Spleen (tissue), 13 donors: ENCODE results near the gene GNAI1. TPM values are rescaled to one million over a fixed set of nuclear protein-coding genes. Genes with fewer than 3 reads are reported as not detected.

Experiments used
- DNase-seq: peaks from one replicate; pipeline ENCODE4 v3.0.0-alpha.2; 2020
- H3K27ac ChIP-seq, 8 donors: fragments of 200-600 bp; sonication (generic) in 7 of 8; 1 replicate in 4 of 8; 2 replicates in 4 of 8; pipeline versions ENCODE4 v1.5.0 to v1.8.0; 2016 to 2021; ENCODE audit warnings: inconsistent platforms in 4 of 8, mild to moderate bottlenecking in 4 of 8, moderate library complexity in 1 of 8
- H3K27me3 ChIP-seq, 7 donors: fragments of 200-600 bp; sonication (generic) in 6 of 7; replicated peaks in 1 of 7; 1 replicate in 4 of 7; 2 replicates in 3 of 7; pipeline versions ENCODE4 v1.5.0 to v1.8.0; 2016 to 2021; ENCODE audit warnings: inconsistent platforms in 3 of 7, mild to moderate bottlenecking in 1 of 7
- H3K36me3 ChIP-seq, 6 donors: fragments of 200-600 bp; sonication (generic) in 5 of 6; 1 replicate in 4 of 6; 2 replicates in 2 of 6; pipeline versions ENCODE4 v1.5.0 to v1.8.0; 2016 to 2021; ENCODE audit warnings: inconsistent platforms in 2 of 6
- H3K4me1 ChIP-seq, 6 donors: fragments of 200-600 bp; sonication (generic) in 5 of 6; 1 replicate in 3 of 6; 2 replicates in 3 of 6; pipeline versions ENCODE4 v1.5.0 to v1.8.0; 2016 to 2021; ENCODE audit warnings: inconsistent platforms in 3 of 6
- H3K4me3 ChIP-seq, 8 donors: fragments of 200-600 bp; sonication (generic) in 7 of 8; 1 replicate in 4 of 8; 2 replicates in 4 of 8; pipeline versions ENCODE4 v1.5.0 to v1.8.0; 2016 to 2021; ENCODE audit warnings: inconsistent platforms in 4 of 8, mild to moderate bottlenecking in 4 of 8, moderate library complexity in 2 of 8
- H3K9me3 ChIP-seq, 8 donors: fragments of 200-600 bp; sonication (generic) in 7 of 8; 1 replicate in 4 of 8; 2 replicates in 4 of 8; pipeline versions ENCODE4 v1.5.0 to v1.8.0; 2016 to 2021; ENCODE audit warnings: inconsistent platforms in 4 of 8
- POLR2A ChIP-seq, 3 donors: fragments of 450-650 bp; IDR thresholded peaks; one replicate each; pipeline ENCODE4 v1.5.1; 2017; ENCODE audit warnings: antibody characterized with exemption in 3 of 3, mild to moderate bottlenecking in 1 of 3
- POLR2AphosphoS5 ChIP-seq, 3 donors: sonication (generic); formaldehyde crosslinking; IDR thresholded peaks; one replicate each; pipeline ENCODE4 v1.5.1; 2017; ENCODE audit warnings: antibody characterized with exemption in 3 of 3
- WGBS, 5 donors: extraction: QIAGEN DNeasy Blood & Tissue Kit in 3 of 5; methylation state at CpG; one replicate each; pipeline versions ENCODE4 v1.1.5 to v1.1.7; 2013 to 2018; 5-methylcytosine and 5-hydroxymethylcytosine counted together
- intact Hi-C: fragments of 100-400 bp; cut with DNase I; formaldehyde crosslinking; loops from one replicate; pipeline ENCODE4 v1.15.0; 2023; ENCODE audit warnings: low total_unique reads
- long read RNA-seq, 2 donors: transcript quantifications; one replicate each; lab custom pipeline, GENCODE V29; 2026
- polyA plus RNA-seq, 3 donors: library from polyadenylated mRNA; stranded (reverse); fragments of 200-250 nt; gene quantifications; one replicate each; pipeline ENCODE4 v1.2.1, GENCODE V29; 2013
- total RNA-seq, 7 donors: library from RNA; depleted of rRNA in 3 of 7; stranded (reverse); fragments of >200 nt in 3 of 7; fragmentation: NEBNext Ultra II Directional in 4 of 7; extraction: Animal tissue kit (Norgen Biotek cat#: 25700) in 4 of 7; gene quantifications; one replicate each; pipeline versions ENCODE4 v1.1.0 to v1.2.1, GENCODE V29; 2016 to 2021
- TF ChIP-seq, protein P1 (sequence below), 11 experiments: fragments of 200-600 bp in 7 of 11; fragments of 450-650 bp in 4 of 11; sonication (generic) in 4 of 11; IDR thresholded peaks in 8 of 11; conservative IDR thresholded peaks in 3 of 11; 1 replicate in 7 of 11; 2 replicates in 4 of 11; pipeline versions ENCODE4 v1.4.0 to v1.8.0; 2016 to 2021; ENCODE audit warnings: antibody characterized with exemption in 11 of 11, inconsistent platforms in 4 of 11, mild to moderate bottlenecking in 1 of 11
- donor health status: healthy with polysubstance abuse.
- donor health status: DM: no; HTN: no; CAD: no; lungs with moderate emphysema.
- donor health status: DM: no; HTN: no; CAD: no.
- donor health status: Bipolar disorder and iron deficiency.
- donor health status: healthy.
- donor health status: DM: no; HTN: no; CAD: no.
- donor health status: DM: yes; HTN: yes; CAD: no.

The GNAI1 gene
- total RNA-seq (10 to 100 TPM; 10.4 to 16.3 (median 14.5) TPM), polyA plus RNA-seq (1 to 10 TPM; 2.5 to 5.5 (median 4.3) TPM)
- long read RNA-seq, donor 1, full-length matches to known transcripts = 21 of 39 reads
- long read RNA-seq, donor 1, partial matches to known transcripts = 18 of 39 reads
- long read RNA-seq, donor 1, other reads (novel, unspliced or antisense) = 0 of 39 reads
- long read RNA-seq, donor 2, full-length matches to known transcripts = 15 of 21 reads
- long read RNA-seq, donor 2, partial matches to known transcripts = 6 of 21 reads
- long read RNA-seq, donor 2, other reads (novel, unspliced or antisense) = 0 of 21 reads

DNA sequence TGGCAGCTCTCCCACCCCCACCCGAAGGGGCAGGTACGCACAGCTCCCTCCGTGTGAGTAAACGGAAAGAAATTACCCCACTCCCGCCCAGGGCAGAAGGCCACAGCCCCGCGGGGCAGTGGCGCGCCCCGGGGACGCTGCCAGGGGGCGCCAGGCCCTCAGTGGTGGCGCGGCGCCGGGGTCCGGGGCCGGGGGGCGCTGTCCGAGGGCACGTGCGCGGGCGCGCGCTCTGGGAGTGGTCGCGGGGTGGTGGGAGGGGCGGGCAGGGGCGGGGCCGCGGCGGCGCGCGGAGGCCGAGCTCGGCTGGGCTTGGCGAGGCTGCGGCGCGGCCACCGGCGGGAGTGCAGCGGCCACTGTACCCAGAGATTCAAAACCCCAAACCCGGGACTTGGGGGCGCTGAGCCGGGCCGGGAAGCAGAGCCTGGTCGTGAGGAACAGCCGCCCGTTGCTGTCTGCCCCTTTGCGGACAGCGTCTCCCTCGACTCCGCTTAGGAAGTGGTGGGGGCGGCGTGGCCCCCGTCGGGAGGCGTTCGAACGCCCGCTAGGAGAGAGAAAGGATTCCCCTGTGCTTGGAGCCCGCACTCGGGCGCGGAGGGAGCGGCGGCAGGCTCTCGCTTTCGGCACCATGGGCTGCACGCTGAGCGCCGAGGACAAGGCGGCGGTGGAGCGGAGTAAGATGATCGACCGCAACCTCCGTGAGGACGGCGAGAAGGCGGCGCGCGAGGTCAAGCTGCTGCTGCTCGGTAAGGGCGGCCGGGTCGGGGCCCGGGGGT, at the start of gene GNAI1:
Gene GNAI1, plus strand, starts transcription at position 296 of the 773 bp plus-strand sequence. Its CDS starts 330 bp downstream, at position 626.
- no peaks in the 10 kb centered on the region for H3K9me3 ChIP-seq
- WGBS, 5 donors = 0 to 3% (median 2%) methylated on average over 31 to 92 of the region's 92 CpGs
- peaks cover 0 to 45% (median 10%) of the 10 kb centered on the region in 7 donors for H3K27me3 ChIP-seq
- H3K4me3 ChIP-seq = peak within 1 kb of the TSS; percentile 50 to 85 (median 66)
- H3K27ac ChIP-seq = peak within 1 kb of the TSS; percentile 68 to 86 (median 80)
- TF ChIP-seq, protein P1, sequence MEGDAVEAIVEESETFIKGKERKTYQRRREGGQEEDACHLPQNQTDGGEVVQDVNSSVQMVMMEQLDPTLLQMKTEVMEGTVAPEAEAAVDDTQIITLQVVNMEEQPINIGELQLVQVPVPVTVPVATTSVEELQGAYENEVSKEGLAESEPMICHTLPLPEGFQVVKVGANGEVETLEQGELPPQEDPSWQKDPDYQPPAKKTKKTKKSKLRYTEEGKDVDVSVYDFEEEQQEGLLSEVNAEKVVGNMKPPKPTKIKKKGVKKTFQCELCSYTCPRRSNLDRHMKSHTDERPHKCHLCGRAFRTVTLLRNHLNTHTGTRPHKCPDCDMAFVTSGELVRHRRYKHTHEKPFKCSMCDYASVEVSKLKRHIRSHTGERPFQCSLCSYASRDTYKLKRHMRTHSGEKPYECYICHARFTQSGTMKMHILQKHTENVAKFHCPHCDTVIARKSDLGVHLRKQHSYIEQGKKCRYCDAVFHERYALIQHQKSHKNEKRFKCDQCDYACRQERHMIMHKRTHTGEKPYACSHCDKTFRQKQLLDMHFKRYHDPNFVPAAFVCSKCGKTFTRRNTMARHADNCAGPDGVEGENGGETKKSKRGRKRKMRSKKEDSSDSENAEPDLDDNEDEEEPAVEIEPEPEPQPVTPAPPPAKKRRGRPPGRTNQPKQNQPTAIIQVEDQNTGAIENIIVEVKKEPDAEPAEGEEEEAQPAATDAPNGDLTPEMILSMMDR (IDR thresholded peaks at IDR 0.05 in 8 of 11, conservative IDR thresholded peaks at IDR 0.05 in 3 of 11) = peak in 3 of 11 experiments; percentile 26 to 33 (median 31)
- TF ChIP-seq POLR2AphosphoS5 (IDR thresholded peaks at IDR 0.05) (peak in 2 of 3 donors; percentile 55 to 64), POLR2A (IDR thresholded peaks at IDR 0.05) (no peak)
- no peaks in the 10 kb centered on the region for H3K36me3 ChIP-seq
- peaks cover 0 to 38% (median 14%) of the 10 kb centered on the region in 6 donors for H3K4me1 ChIP-seq
- DNase-seq = peak; percentile 81
- intact Hi-C loops = no loop called here

DNA sequence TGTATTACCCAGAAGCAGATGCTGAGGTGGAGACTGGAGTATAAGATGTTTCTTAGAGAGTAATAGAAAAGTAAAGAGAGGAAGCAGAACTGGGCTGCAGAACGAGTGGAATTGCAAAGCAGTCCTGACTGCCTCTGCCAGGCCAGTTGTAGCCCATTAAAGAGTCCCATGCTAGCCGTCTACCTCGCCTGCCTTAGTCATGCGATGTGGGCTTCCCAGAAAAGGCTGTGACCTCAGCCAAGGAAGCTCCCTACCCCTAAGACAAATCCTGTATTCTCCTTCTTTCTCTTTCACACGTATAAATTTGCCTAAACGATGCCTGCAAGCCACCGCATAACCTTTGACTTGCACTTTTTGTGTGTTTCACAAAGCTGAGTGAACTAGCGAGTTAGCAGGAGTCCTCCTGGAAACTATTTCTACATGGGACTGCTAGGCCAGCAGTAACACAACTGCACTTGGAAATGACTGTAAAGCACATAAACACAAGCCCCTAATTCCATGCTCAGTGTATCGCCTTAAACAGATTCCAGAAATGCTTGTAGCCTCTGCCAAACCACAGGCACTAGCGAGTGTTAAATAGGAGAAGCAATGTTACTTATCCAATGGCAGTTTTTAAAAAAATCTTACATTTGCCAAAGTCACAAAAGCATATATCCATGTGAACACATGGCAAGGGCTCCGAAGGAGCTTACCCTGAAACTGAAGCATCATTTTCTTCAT, 47.4 kb upstream of the GNAI1 start:
- H3K27ac ChIP-seq = peak overlapping the region in 1 of 8 donors; percentile 25
- WGBS, 5 donors = 79 to 88% (median 85%) methylated on average over 11 of the region's 11 CpGs
- intact Hi-C loops = no loop called here
- no peaks in the 10 kb centered on the region for H3K36me3 ChIP-seq
- TF ChIP-seq, protein P1 (IDR thresholded peaks at IDR 0.05 in 8 of 11, conservative IDR thresholded peaks at IDR 0.05 in 3 of 11) = no peak
- TF ChIP-seq POLR2A (IDR thresholded peaks at IDR 0.05) (no peak), POLR2AphosphoS5 (IDR thresholded peaks at IDR 0.05) (no peak)
- no peaks in the 10 kb centered on the region for H3K4me1 ChIP-seq
- no peak overlapping the region for H3K4me3 ChIP-seq
- DNase-seq = no peak
- no peaks in the 10 kb centered on the region for H3K9me3 ChIP-seq
- no peaks in the 10 kb centered on the region for H3K27me3 ChIP-seq

DNA sequence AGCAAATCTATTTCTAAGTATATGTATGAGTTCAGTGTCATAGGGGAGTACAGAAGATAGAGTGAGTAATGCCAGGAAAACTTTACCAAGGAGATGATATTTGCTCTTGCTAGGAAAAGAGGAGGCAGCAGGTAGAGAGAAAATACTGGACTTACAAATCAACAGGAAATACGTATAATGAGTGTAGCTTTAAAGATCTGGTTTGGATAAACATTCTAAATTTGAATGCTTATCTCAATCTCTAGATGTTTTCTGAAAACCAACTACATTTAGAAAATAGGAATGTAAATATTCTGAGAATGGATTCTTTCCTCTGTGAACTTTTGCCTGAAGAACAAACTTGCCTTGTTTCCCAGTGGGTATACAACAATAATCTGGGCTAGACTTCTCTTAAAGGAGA, 46.9 kb upstream of the GNAI1 start:
- WGBS, 5 donors = 55 to 88% (median 78%) methylated on average over 1 of the region's 1 CpG
- Histone ChIP-seq H3K4me1 (no peaks in the 10 kb centered on the region), H3K27me3 (no peaks in the 10 kb centered on the region), H3K4me3 (no peak overlapping the region), H3K36me3 (no peaks in the 10 kb centered on the region), H3K27ac (peak overlapping the region in 2 of 8 donors; percentile 13 to 25), H3K9me3 (no peaks in the 10 kb centered on the region)
- DNase-seq = no peak
- TF ChIP-seq, protein P1 (IDR thresholded peaks at IDR 0.05 in 8 of 11, conservative IDR thresholded peaks at IDR 0.05 in 3 of 11) = no peak
- no peak for TF ChIP-seq POLR2AphosphoS5 (IDR thresholded peaks at IDR 0.05)
- no peak for TF ChIP-seq POLR2A (IDR thresholded peaks at IDR 0.05)
- intact Hi-C loops = no loop called here
